Measurements from ENCODE around the gene CSTPP1. TPM values are rescaled to one million over a fixed set of nuclear protein-coding genes. Genes with fewer than 3 reads are reported as not detected.
"Not testable (repeated sequence)": the region's sequence is repeated elsewhere in the genome, so short reads cannot be mapped to it uniquely, and the experiment has no call there.

CSTPP1 gene
- total RNA-seq, 3 donors from 2014 or later, result 31.9 to 41.1 (median 32.8) TPM

GRCh38 chr11:47207459-47207858 is 270.9 kb downstream of the CSTPP1 start:
- H3K9me3 ChIP-seq, result no peaks in the 10 kb centered on the region
- intact Hi-C loops (cut with DNase I, micrococcal nuclease), result no loop called here
- TF ChIP-seq CTCF (IDR thresholded peaks at IDR 0.05), result no peak
- H3K4me1 ChIP-seq (ENCODE audit: low read depth), result no peaks in the 10 kb centered on the region
- no peak overlapping the region for H3K4me3 ChIP-seq
- ATAC-seq (no peak), DNase-seq (no peak)
- H3K36me3 ChIP-seq (ENCODE audit: low read depth), result no peaks in the 10 kb centered on the region

- DNase-seq; intact Hi-C loops (cut with DNase I, micrococcal nuclease); H3K9me3 ChIP-seq; H3K36me3 ChIP-seq (ENCODE audit: low read depth); H3K4me1 ChIP-seq (ENCODE audit: low read depth); ATAC-seq; H3K4me3 ChIP-seq: not testable (repeated sequence)
These were observed 271.5 kb downstream of the CSTPP1 start for GRCh38 chr11:47208008-47208552.

- no peaks in the 10 kb centered on the region for H3K4me1 ChIP-seq (ENCODE audit: low read depth)
- no peaks in the 10 kb centered on the region for H3K9me3 ChIP-seq
- DNase-seq, result no peak
- no peaks in the 10 kb centered on the region for H3K36me3 ChIP-seq (ENCODE audit: low read depth)
- ATAC-seq, result no peak
- intact Hi-C loops (cut with DNase I, micrococcal nuclease), result no loop called here
- H3K4me3 ChIP-seq, result no peak overlapping the region
- TF ChIP-seq CTCF (IDR thresholded peaks at IDR 0.05), result no peak
These were observed 272.1 kb downstream of the CSTPP1 start for GRCh38 chr11:47208628-47209027.

Small RNA genes within 50 kb of the gene (microRNA-seq; reads per million reads assigned to microRNA genes)
- gene MIR6745, result not detected

Other genes starting within 250 kb of the CSTPP1 start
- gene ARHGAP1, start 236.1 kb upstream of the CSTPP1 start, total RNA-seq, result 10 to 100 TPM; 76.4 to 95.2 (median 90.6) TPM
- 10 to 100 TPM in 2 of 3 donors, 1 to 10 TPM in 1; 8.0 to 13.2 (median 12.8) TPM for gene ZNF408, start 235.7 kb upstream of the CSTPP1 start, total RNA-seq
- under 1 TPM in 1 of 3 donors, not detected in 2; 0.19 TPM for gene F2, start 217.5 kb upstream of the CSTPP1 start, total RNA-seq
- gene CKAP5, start 90.5 kb upstream of the CSTPP1 start, total RNA-seq, result 10 to 100 TPM; 50.3 to 74.5 (median 67.8) TPM
- gene LRP4, start 18.2 kb upstream of the CSTPP1 start, total RNA-seq, result 10 to 100 TPM; 19.7 to 50.0 (median 35.3) TPM
- 100 to 1,000 TPM in 2 of 3 donors, 10 to 100 TPM in 1; 83.7 to 107 (median 106) TPM for gene ARFGAP2, start 240.1 kb downstream of the CSTPP1 start, total RNA-seq
- gene PACSIN3, start 249.7 kb downstream of the CSTPP1 start, total RNA-seq, result 10 to 100 TPM in 1 of 3 donors, 1 to 10 TPM in 2; 2.2 to 63.5 (median 5.1) TPM